ENCODE results near the gene CPXM2.

CPXM2 gene

GRCh38 chr10:123852411-123852951, 39.1 kb downstream of the CPXM2 start:
- no peak for DNase-seq (ENCODE audit: low read depth in 2 of 2, low spot score in 1 of 2)

- DNase-seq (ENCODE audit: low read depth in 2 of 2, low spot score in 1 of 2): no peak
These were observed 42.8 kb downstream of the CPXM2 start for GRCh38 chr10:123848564-123849457.

GRCh38 chr10:123847686-123848432, 43.7 kb downstream of the CPXM2 start:
- no peak for DNase-seq (ENCODE audit: low read depth in 2 of 2, low spot score in 1 of 2)

GRCh38 chr10:123843835-123844234, 47.8 kb downstream of the CPXM2 start:
- no peak for DNase-seq (ENCODE audit: low read depth in 2 of 2, low spot score in 1 of 2)

- DNase-seq (ENCODE audit: low read depth in 2 of 2, low spot score in 1 of 2): no peak
These were observed 48.8 kb downstream of the CPXM2 start for GRCh38 chr10:123842692-123843385.

- DNase-seq (ENCODE audit: low read depth in 2 of 2, low spot score in 1 of 2): no peak
These were observed 50.0 kb downstream of the CPXM2 start for GRCh38 chr10:123841560-123841959.

- no peak for DNase-seq (ENCODE audit: low read depth in 2 of 2, low spot score in 1 of 2)
These were observed 50.5 kb downstream of the CPXM2 start for GRCh38 chr10:123841115-123841514.

GRCh38 chr10:123840714-123841113, 50.9 kb downstream of the CPXM2 start:
- DNase-seq (ENCODE audit: low read depth in 2 of 2, low spot score in 1 of 2): no peak

GRCh38 chr10:123838596-123839310, 52.9 kb downstream of the CPXM2 start:
- DNase-seq (ENCODE audit: low read depth in 2 of 2, low spot score in 1 of 2): no peak

- no peak for DNase-seq (ENCODE audit: low read depth in 2 of 2, low spot score in 1 of 2)
These were observed 53.9 kb downstream of the CPXM2 start for GRCh38 chr10:123837756-123838155.

- no peak for DNase-seq (ENCODE audit: low read depth in 2 of 2, low spot score in 1 of 2)
These were observed 55.0 kb downstream of the CPXM2 start for GRCh38 chr10:123836418-123837145.

- no peak for DNase-seq (ENCODE audit: low read depth in 2 of 2, low spot score in 1 of 2)
These were observed 56.0 kb downstream of the CPXM2 start for GRCh38 chr10:123835575-123835974.

- no peak for DNase-seq (ENCODE audit: low read depth in 2 of 2, low spot score in 1 of 2)
These were observed 58.3 kb downstream of the CPXM2 start for GRCh38 chr10:123833170-123833850.

- DNase-seq (ENCODE audit: low read depth in 2 of 2, low spot score in 1 of 2): no peak
These were observed 60.3 kb downstream of the CPXM2 start for GRCh38 chr10:123831259-123831658.

GRCh38 chr10:123821136-123821535, 70.5 kb downstream of the CPXM2 start:
- no peak for DNase-seq (ENCODE audit: low read depth in 2 of 2, low spot score in 1 of 2)

GRCh38 chr10:123809632-123810031, 82.0 kb downstream of the CPXM2 start:
- no peak for DNase-seq (ENCODE audit: low read depth in 2 of 2, low spot score in 1 of 2)

GRCh38 chr10:123808906-123809305, 82.7 kb downstream of the CPXM2 start:
- DNase-seq (ENCODE audit: low read depth in 2 of 2, low spot score in 1 of 2): no peak

GRCh38 chr10:123808286-123808685, 83.3 kb downstream of the CPXM2 start:
- no peak for DNase-seq (ENCODE audit: low read depth in 2 of 2, low spot score in 1 of 2)

- DNase-seq (ENCODE audit: low read depth in 2 of 2, low spot score in 1 of 2): no peak
These were observed 84.1 kb downstream of the CPXM2 start for GRCh38 chr10:123807444-123808035.
